WERI-Rb-1 (cell line): ENCODE measurements around the gene DCLK2.

ENCODE experiments used
- DNase-seq: peaks from one replicate; pipeline ENCODE4 v3.0.0-alpha.2; 2020
- H3K27ac ChIP-seq: fragments of 250-450 bp; sonication (Bioruptor Pico); 2 replicates; pipeline ENCODE4 v1.5.1; 2020; ENCODE audit warnings: mild to moderate bottlenecking, moderate library complexity
- H3K27me3 ChIP-seq: fragments of 250-450 bp; sonication (Bioruptor Pico); 2 replicates; pipeline ENCODE4 v1.5.1; 2021; ENCODE audit warnings: mild to moderate bottlenecking, low read depth, moderate library complexity; ENCODE audit not compliant: insufficient read depth, severe bottlenecking
- H3K36me3 ChIP-seq: fragments of 250-450 bp; sonication (Bioruptor Pico); 2 replicates; pipeline ENCODE4 v1.5.1; 2020; ENCODE audit warnings: mild to moderate bottlenecking, moderate library complexity
- H3K4me3 ChIP-seq: 2 replicates; pipeline ENCODE4 v1.5.1; 2011; ENCODE audit warnings: low read depth, mild to moderate bottlenecking, control low read depth, low read length
- H3K9me3 ChIP-seq: fragments of 250-450 bp; sonication (Bioruptor Pico); 2 replicates; pipeline ENCODE4 v1.5.1; 2021; ENCODE audit warnings: mild to moderate bottlenecking, moderate library complexity; ENCODE audit not compliant: severe bottlenecking
- TF ChIP-seq, protein P1 (sequence below): IDR thresholded peaks from 2 replicates; pipeline ENCODE4 v1.5.1; 2011; ENCODE audit warnings: low read depth, mild to moderate bottlenecking, control low read depth, inconsistent platforms, low read length

Gene DCLK2

DNA sequence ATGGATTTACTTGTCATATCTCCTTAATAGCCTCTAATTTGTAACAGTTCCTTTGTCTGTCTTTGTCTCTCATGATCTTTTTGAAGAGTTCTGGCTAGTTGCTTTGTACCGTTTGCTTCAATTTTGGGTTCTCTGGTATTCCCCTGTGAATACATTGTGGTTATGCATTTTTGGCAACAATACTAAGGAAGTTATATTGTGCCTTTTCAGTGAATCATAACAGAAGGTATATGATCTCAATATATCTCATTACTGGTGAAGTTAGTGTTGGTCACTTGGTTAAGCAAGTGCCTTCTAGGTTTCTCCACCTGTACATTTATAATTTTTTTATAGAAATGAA is 48.6 kb downstream of the DCLK2 start:
- H3K9me3 ChIP-seq = peaks cover 3% of the 10 kb centered on the region
- no peaks in the 10 kb centered on the region for H3K36me3 ChIP-seq
- TF ChIP-seq, protein P1, sequence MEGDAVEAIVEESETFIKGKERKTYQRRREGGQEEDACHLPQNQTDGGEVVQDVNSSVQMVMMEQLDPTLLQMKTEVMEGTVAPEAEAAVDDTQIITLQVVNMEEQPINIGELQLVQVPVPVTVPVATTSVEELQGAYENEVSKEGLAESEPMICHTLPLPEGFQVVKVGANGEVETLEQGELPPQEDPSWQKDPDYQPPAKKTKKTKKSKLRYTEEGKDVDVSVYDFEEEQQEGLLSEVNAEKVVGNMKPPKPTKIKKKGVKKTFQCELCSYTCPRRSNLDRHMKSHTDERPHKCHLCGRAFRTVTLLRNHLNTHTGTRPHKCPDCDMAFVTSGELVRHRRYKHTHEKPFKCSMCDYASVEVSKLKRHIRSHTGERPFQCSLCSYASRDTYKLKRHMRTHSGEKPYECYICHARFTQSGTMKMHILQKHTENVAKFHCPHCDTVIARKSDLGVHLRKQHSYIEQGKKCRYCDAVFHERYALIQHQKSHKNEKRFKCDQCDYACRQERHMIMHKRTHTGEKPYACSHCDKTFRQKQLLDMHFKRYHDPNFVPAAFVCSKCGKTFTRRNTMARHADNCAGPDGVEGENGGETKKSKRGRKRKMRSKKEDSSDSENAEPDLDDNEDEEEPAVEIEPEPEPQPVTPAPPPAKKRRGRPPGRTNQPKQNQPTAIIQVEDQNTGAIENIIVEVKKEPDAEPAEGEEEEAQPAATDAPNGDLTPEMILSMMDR = no peak
- H3K27ac ChIP-seq = no peak overlapping the region
- H3K4me3 ChIP-seq = no peak overlapping the region
- H3K27me3 ChIP-seq = no peaks in the 10 kb centered on the region
- DNase-seq = no peak

DNA sequence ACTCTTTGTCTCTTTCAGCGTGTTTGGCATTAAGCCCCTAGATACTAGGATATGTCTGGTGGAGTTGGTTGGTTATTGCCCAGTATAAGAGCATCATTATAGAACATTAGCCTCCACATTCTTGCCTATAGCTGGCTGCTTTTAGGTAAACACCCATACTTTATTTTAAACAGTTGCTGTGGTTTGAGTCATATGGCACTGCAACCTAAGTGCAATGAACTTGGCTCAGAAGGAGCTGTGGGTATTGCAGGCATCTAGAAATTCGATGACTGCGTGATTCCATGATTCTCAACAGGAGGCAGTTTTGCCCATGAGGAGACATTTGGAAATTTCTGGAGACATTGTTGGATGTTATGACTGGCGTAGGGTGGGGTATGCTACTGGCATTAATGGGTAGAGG is 49.5 kb downstream of the DCLK2 start:
- TF ChIP-seq, protein P1 = no peak
- H3K4me3 ChIP-seq = no peak overlapping the region

DNA sequence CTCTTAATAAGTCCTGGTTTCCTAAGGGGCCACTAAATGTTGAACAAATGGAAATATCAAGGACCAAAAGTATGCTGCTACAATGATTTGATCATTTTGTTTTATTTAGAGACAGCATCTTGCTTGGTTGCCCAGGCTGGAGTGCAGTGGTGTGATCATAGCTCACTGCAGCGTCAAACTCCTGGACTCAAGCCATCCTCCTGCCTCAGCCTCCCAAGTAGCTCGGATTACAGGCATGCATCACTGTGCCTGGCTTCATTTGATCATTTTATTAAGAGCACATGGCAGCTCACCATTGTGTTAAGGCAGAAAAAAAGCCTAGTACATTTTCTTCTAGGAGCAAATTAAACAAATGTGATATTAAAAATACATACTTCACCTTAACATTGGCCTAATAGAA is 52.7 kb downstream of the DCLK2 start:
- Histone ChIP-seq H3K4me3 (no peak overlapping the region), H3K27ac (no peak overlapping the region), H3K27me3 (no peaks in the 10 kb centered on the region), H3K9me3 (no peaks in the 10 kb centered on the region), H3K36me3 (no peaks in the 10 kb centered on the region)
- no peak for DNase-seq
- TF ChIP-seq, protein P1 = no peak

More for the DNA sequence above, 49.5 kb downstream of the DCLK2 start:
- Histone ChIP-seq H3K36me3 (no peaks in the 10 kb centered on the region), H3K27ac (no peak overlapping the region), H3K9me3 (no peaks in the 10 kb centered on the region), H3K27me3 (no peaks in the 10 kb centered on the region)
- DNase-seq = no peak

DNA sequence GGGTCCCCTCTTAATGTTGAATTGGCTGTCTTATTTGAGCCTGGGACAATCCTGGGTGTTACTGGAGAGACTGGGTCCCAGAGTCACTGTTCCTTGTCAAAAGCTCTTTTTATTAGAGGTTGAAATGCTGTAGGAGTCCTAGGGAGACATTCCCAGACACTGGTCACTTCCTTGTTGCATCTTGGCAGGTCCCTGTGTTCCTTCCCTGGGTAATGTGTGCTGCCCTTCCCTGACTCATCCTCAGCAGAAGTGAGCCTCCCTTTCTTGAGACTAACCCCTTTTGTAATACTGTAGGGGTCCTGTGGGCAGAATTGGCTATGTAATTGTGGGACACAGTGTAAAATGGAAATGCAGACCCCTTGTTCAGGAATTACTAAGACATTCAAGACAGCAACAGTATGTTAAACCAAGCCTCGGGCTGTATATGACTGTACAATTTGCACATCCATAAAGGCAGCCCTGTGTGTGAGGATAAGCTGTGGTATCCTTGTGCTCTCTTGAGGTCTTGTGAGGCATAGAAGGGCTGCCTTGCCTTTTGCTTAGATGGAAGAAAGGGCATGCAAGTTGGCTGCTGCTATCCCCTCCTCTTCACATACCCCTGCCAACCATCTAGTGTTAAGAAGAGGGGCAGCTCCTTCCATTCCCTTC is 53.5 kb downstream of the DCLK2 start:
- DNase-seq = no peak
- Histone ChIP-seq H3K36me3 (no peaks in the 10 kb centered on the region), H3K9me3 (no peaks in the 10 kb centered on the region), H3K27me3 (no peaks in the 10 kb centered on the region), H3K27ac (no peak overlapping the region), H3K4me3 (no peak overlapping the region)
- TF ChIP-seq, protein P1 = no peak

DNA sequence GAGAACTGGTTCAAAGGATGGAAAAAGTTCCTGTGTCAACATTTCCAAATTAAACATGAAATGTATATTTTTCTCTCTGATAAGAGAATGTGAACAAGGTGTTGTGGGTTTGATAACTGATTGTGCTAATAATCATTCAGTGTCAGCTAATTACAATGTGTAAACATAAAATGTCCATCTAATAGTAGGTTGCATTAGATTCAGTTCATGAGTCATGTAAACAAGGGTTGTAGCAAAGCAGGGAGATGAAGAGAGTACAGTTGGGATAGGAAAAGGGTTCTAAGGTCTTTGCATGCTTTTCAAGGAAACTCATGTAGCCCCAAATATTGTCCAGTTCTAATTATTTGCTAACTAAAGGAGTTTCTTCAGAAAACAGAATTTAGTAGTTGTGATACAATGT is 55.4 kb downstream of the DCLK2 start:
- Histone ChIP-seq H3K4me3 (no peak overlapping the region), H3K27ac (no peak overlapping the region), H3K36me3 (no peaks in the 10 kb centered on the region), H3K27me3 (no peaks in the 10 kb centered on the region), H3K9me3 (no peaks in the 10 kb centered on the region)
- TF ChIP-seq, protein P1 = no peak
- DNase-seq = no peak

DNA sequence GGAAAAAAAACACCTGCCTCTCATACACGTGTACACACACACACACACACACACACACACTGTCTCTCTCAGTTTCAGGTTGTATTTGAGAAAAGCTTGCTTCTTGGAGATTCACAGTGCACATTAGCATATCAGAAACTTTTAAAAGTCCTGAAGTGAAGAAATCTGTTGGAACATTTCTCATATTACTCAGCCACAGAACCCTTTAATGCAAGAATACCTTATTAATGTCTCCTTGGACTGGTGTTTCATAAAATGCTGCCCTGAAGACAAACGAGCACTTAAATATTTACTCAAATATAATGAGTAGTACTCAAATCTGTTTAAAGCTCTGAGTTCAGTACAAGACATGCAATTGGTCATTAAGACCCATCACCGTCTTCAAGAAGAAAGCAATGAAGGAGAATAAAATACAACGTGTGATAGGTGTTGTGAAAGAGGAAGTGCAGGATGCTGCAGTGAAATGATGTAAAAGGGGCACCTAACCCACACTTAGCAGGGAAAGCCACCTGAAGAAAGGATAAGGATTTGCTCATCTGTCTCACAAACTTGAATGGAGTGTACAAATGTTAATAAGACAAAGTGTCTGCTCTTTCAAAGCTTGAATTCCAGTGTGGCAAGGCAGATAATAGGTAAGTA is 57.0 kb downstream of the DCLK2 start:
- H3K9me3 ChIP-seq = no peaks in the 10 kb centered on the region
- TF ChIP-seq, protein P1 = no peak
- no peaks in the 10 kb centered on the region for H3K27me3 ChIP-seq
- no peak overlapping the region for H3K4me3 ChIP-seq
- H3K36me3 ChIP-seq = no peaks in the 10 kb centered on the region
- DNase-seq = no peak
- no peak overlapping the region for H3K27ac ChIP-seq
